ENCODE results near the gene TNKS1BP1. TPM values are rescaled to one million over a fixed set of nuclear protein-coding genes. Genes with fewer than 3 reads are reported as not detected.

TNKS1BP1 gene
- total RNA-seq, 4 donors from 2014 or later = 52.3 to 106 (median 85.2) TPM

GRCh38 chr11:57310091-57310490 is 14.7 kb downstream of the TNKS1BP1 start:
- DNase-seq = no peak
- H3K4me3 ChIP-seq (replicated peaks in 1 of 3) = no peak overlapping the region
- WGBS, 2 donors = 79 to 84% methylated on average over 6 of the region's 6 CpGs
- peak overlapping the region; percentile 61 to 84 (median 77) for H3K27ac ChIP-seq
- peaks cover 37 to 41% of the 10 kb centered on the region in 2 donors for H3K36me3 ChIP-seq
- TF ChIP-seq POLR2A (IDR thresholded peaks at IDR 0.05) = no peak
- intact Hi-C loops (cut with DNase I) = no loop called here
- H3K4me1 ChIP-seq = peaks cover 43 to 73% of the 10 kb centered on the region in 2 donors
- no peaks in the 10 kb centered on the region for H3K27me3 ChIP-seq
- H3K9me3 ChIP-seq = no peaks in the 10 kb centered on the region

DNA sequence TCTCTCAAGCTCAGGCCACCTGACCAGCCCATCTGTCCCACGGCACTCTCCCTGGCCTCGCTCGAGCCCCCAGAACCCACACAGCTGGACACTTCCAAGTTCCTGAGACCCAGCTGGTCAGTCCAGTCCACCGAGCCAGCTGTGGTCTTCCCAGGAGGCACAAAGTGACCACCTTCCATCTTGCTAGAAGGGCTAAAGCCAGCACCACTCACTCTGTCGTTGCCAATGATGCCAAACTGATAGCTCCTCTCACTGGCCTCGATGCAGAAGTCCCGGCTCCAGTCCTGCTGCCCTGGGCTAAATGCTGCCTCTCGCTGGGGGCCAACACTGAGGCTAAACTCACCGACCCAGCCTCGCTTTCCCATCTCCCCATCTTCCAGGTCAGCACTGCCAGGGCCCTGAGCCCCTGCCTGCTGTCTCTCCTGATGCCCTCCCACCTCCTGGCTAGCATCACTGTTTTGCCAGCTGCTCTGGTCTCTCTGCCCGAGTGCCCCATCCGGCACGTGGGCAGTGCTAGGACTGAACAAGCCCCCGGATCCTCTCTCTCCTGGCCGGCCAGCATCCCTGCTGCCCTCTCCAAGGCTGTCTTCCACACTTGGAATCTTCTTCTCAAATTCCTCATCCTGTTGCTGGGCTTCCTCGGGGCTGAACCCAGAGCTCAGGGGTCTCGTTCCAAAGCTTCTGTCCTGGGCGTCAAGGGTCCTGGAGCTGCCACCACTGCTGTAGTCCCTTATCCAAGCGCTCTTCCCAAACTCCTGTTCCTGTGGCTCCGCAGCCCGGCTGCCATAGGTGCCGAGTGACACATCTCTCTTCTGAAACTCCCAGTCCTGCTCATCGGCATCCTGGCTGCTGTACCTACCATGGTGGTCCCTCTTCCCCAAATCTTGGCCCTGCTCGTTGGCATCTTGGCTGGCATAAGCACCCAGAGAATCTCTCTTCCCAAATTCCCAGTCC is 15.4 kb downstream of the TNKS1BP1 start:
- no peak for DNase-seq
- Histone ChIP-seq H3K9me3 (no peaks in the 10 kb centered on the region), H3K27ac (peak overlapping the region in 2 of 3 donors; percentile 77 to 84), H3K4me3 (replicated peaks in 1 of 3) (no peak overlapping the region), H3K27me3 (no peaks in the 10 kb centered on the region), H3K4me1 (peaks cover 49 to 79% of the 10 kb centered on the region in 2 donors), H3K36me3 (peaks cover 30 to 34% of the 10 kb centered on the region in 2 donors)
- intact Hi-C loops (cut with DNase I) = no loop called here
- TF ChIP-seq POLR2A (IDR thresholded peaks at IDR 0.05) = no peak
- no peak for TF ChIP-seq CTCF (IDR thresholded peaks at IDR 0.05)
- 95 to 96% methylated on average over 24 of the region's 24 CpGs for WGBS, 2 donors

GRCh38 chr11:57308426-57309060 is 16.2 kb downstream of the TNKS1BP1 start:
- H3K36me3 ChIP-seq = peaks cover 23 to 26% of the 10 kb centered on the region in 2 donors
- no peaks in the 10 kb centered on the region for H3K9me3 ChIP-seq
- H3K27ac ChIP-seq = peak overlapping the region in 1 of 3 donors; percentile 77
- H3K27me3 ChIP-seq = no peaks in the 10 kb centered on the region
- DNase-seq = no peak
- intact Hi-C loops (cut with DNase I) = no loop called here
- 94% methylated on average over 9 to 10 of the region's 10 CpGs for WGBS, 2 donors
- TF ChIP-seq CTCF (IDR thresholded peaks at IDR 0.05) (no peak), POLR2A (IDR thresholded peaks at IDR 0.05) (no peak)
- H3K4me3 ChIP-seq (replicated peaks in 1 of 3) = no peak overlapping the region
- H3K4me1 ChIP-seq = peaks cover 53 to 84% of the 10 kb centered on the region in 2 donors

- H3K36me3 ChIP-seq = peaks cover 19 to 20% of the 10 kb centered on the region in 2 donors
- H3K27me3 ChIP-seq = no peaks in the 10 kb centered on the region
- no peak for TF ChIP-seq CTCF (IDR thresholded peaks at IDR 0.05)
- no peak for TF ChIP-seq POLR2A (IDR thresholded peaks at IDR 0.05)
- WGBS, 2 donors = 78 to 80% methylated on average over 7 of the region's 7 CpGs
- H3K9me3 ChIP-seq = no peaks in the 10 kb centered on the region
- H3K27ac ChIP-seq = peak overlapping the region in 1 of 3 donors; percentile 77
- intact Hi-C loops (cut with DNase I) = no loop called here
- no peak for DNase-seq
- peaks cover 53 to 84% of the 10 kb centered on the region in 2 donors for H3K4me1 ChIP-seq
- H3K4me3 ChIP-seq (replicated peaks in 1 of 3) = no peak overlapping the region
Measured at GRCh38 chr11:57307666-57308270, 17.0 kb downstream of the TNKS1BP1 start.

- Histone ChIP-seq H3K4me3 (replicated peaks in 1 of 3) (no peak overlapping the region), H3K36me3 (peaks cover 21 to 23% of the 10 kb centered on the region in 2 donors), H3K4me1 (peaks cover 48 to 77% of the 10 kb centered on the region in 2 donors), H3K27me3 (no peaks in the 10 kb centered on the region), H3K9me3 (no peaks in the 10 kb centered on the region), H3K27ac (no peak overlapping the region)
- intact Hi-C loops (cut with DNase I) = no loop called here
- 74 to 85% methylated on average over 9 of the region's 9 CpGs for WGBS, 2 donors
- no peak for DNase-seq
- TF ChIP-seq CTCF (IDR thresholded peaks at IDR 0.05) = no peak
- TF ChIP-seq POLR2A (IDR thresholded peaks at IDR 0.05) = no peak
Measured at GRCh38 chr11:57306940-57307565, 17.7 kb downstream of the TNKS1BP1 start.

Data from thyroid gland (tissue), 4 donors.